Right lobe of liver (tissue), 4 donors: ENCODE data around the gene PTPN6.

Experiments used
- POLR2A ChIP-seq: fragments of 450-650 bp; IDR thresholded peaks from one replicate; pipeline ENCODE4 v1.6.1; 2017; ENCODE audit warnings: antibody characterized with exemption, mild to moderate bottlenecking
- TF ChIP-seq, protein P1 (sequence below), 4 donors: fragments of 200-600 bp in 3 of 4; fragments of 450-650 bp in 1 of 4; IDR thresholded peaks; one replicate each; pipeline versions ENCODE4 v1.5.1 to v1.8.0; 2016 to 2022; ENCODE audit warnings: antibody characterized with exemption in 4 of 4, mild to moderate bottlenecking in 2 of 4
- donor health status: DM: no; HTN: no; CAD: no.
- donor health status: DM: no; HTN: no; CAD: no.
- donor health status: DM: no; HTN: yes; CAD: no.

DNA sequence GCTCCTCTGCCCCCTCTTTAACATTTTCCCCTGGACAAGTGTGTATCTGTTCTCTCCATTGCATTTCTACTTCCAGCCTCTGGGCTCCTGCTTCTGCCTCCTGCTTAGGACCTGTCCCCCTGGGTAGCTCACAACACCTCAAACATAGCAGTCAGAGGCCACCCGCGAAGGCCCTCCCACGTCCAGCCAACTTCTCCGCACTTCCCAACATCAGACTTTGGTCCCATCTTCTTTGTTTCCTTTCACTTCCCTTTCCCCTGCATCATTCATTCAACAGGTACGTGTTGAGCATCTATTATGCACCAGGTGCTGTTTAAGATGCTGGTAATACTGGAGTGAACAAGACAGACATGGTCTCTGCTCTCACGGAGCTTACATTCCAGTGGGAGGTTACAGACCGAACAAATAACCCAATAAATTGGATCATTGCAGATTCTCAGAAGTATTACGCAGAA is 4.2 kb upstream of the PTPN6 start:
- TF ChIP-seq, protein P1, sequence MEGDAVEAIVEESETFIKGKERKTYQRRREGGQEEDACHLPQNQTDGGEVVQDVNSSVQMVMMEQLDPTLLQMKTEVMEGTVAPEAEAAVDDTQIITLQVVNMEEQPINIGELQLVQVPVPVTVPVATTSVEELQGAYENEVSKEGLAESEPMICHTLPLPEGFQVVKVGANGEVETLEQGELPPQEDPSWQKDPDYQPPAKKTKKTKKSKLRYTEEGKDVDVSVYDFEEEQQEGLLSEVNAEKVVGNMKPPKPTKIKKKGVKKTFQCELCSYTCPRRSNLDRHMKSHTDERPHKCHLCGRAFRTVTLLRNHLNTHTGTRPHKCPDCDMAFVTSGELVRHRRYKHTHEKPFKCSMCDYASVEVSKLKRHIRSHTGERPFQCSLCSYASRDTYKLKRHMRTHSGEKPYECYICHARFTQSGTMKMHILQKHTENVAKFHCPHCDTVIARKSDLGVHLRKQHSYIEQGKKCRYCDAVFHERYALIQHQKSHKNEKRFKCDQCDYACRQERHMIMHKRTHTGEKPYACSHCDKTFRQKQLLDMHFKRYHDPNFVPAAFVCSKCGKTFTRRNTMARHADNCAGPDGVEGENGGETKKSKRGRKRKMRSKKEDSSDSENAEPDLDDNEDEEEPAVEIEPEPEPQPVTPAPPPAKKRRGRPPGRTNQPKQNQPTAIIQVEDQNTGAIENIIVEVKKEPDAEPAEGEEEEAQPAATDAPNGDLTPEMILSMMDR (IDR thresholded peaks at IDR 0.05): no peak
- no peak for TF ChIP-seq POLR2A
